OCI-LY3 (cell line): ENCODE results near the gene MAP2.

ENCODE experiments used
- H2AFZ ChIP-seq: fragments of 200-600, 300-600 bp; shearing (Covaris generic); 2 replicates; pipeline ENCODE4 v1.6.0; 2014; ENCODE audit warnings: antibody characterized with exemption, low read depth, low read length
- H3K27ac ChIP-seq: fragments of 200-600, 300-600 bp; sonication (generic); 2 replicates; pipeline ENCODE4 v1.5.1; 2014; ENCODE audit warnings: mild to moderate bottlenecking, low read length, moderate library complexity, mixed read lengths
- H3K27me3 ChIP-seq: fragments of 200-600, 300-600 bp; sonication (generic); 2 replicates; pipeline ENCODE4 v1.6.1; 2014; ENCODE audit warnings: low read depth, low read length, mixed read lengths
- H3K36me3 ChIP-seq: fragments of 200-600, 300-600 bp; sonication (generic); replicated peaks from 2 replicates; pipeline ENCODE3; 2014; ENCODE audit warnings: low read depth, low read length, mixed read lengths
- H3K4me1 ChIP-seq: fragments of 300-600, 200-600 bp; sonication (generic); 2 replicates; pipeline ENCODE4 v1.6.1; 2014; ENCODE audit warnings: low read length, mixed read lengths
- H3K4me2 ChIP-seq: fragments of 200-600, 300-600 bp; sonication (generic); 2 replicates; pipeline ENCODE4 v1.6.1; 2014; ENCODE audit warnings: low read length, mixed read lengths
- H3K4me3 ChIP-seq: fragments of 300-600, 200-600 bp; sonication (generic); 2 replicates; pipeline ENCODE4 v1.5.1; 2014; ENCODE audit warnings: antibody characterized with exemption, mild to moderate bottlenecking, low read length, moderate library complexity
- H3K79me2 ChIP-seq: fragments of 300-600, 200-600 bp; shearing (Covaris generic); 2 replicates; pipeline ENCODE4 v1.6.1; 2014; ENCODE audit warnings: mild to moderate bottlenecking, low read length, mixed read lengths
- H3K9ac ChIP-seq: fragments of 300-600, 200-600 bp; shearing (Covaris generic); 2 replicates; pipeline ENCODE4 v1.6.0; 2014; ENCODE audit warnings: mild to moderate bottlenecking, low read length, moderate library complexity
- H3K9me3 ChIP-seq: fragments of 200-600, 300-600 bp; shearing (Covaris generic); 2 replicates; pipeline ENCODE4 v1.6.1; 2014; ENCODE audit warnings: low read length, mixed read lengths; ENCODE audit not compliant: insufficient read depth
- H4K20me1 ChIP-seq: fragments of 200-600, 300-600 bp; sonication (generic); 2 replicates; pipeline ENCODE4 v1.6.1; 2016; ENCODE audit warnings: low read length, mixed read lengths; ENCODE audit not compliant: insufficient read depth
- EZH2phosphoT487 ChIP-seq: fragments of 200-600 bp; shearing (Covaris generic); IDR thresholded peaks from 2 replicates; pipeline ENCODE4 v1.6.1; 2018; ENCODE audit warnings: antibody characterized with exemption, mixed run types, low read depth
- TF ChIP-seq, protein P1 (sequence below): fragments of 200-600, 300-600 bp; sonication (generic); IDR thresholded peaks from 2 replicates; pipeline ENCODE4 v1.5.1; 2014; ENCODE audit warnings: antibody characterized with exemption, low read length, low read depth

Gene MAP2

DNA sequence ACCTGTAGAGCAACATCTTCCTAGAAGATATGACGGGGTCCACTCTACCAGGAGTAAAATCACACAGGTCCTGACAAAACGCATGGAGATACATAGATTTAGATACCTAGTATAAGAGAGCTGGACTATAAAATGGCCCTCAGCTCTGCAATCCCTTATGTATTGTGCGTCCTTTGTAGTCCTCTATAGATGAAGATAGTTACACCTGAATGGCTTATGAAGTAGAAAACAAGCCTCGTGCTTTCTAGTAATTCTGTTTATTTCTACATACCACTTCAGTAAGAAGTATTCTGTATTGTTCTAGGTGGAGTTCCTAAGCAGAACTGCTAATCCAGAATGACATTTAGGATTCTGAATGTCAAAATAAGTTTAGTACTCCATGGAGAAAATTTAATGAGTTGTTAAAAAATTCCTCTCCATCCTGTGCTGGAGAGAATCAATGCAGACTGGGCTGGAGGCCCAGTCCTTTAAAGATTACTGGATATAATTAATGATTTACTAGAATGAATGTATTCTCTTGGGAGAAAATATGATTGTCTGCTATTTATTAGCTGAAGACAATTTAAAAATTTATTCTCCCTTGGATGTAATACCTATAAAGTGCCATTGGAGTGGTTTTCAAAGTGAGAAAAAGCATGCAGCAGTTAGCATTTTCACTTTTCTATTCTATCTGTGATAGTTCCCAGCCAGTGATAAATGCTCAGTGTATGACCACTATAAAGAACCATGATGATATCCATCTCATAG lies 200.5 kb downstream of the MAP2 start:
- H3K79me2 ChIP-seq: no peaks in the 10 kb centered on the region
- H3K36me3 ChIP-seq: no peaks in the 10 kb centered on the region
- H3K27ac ChIP-seq: no peak overlapping the region
- no peak overlapping the region for H3K4me3 ChIP-seq
- H3K4me1 ChIP-seq: peaks cover 11% of the 10 kb centered on the region
- no peak for TF ChIP-seq EZH2phosphoT487
- TF ChIP-seq, protein P1, sequence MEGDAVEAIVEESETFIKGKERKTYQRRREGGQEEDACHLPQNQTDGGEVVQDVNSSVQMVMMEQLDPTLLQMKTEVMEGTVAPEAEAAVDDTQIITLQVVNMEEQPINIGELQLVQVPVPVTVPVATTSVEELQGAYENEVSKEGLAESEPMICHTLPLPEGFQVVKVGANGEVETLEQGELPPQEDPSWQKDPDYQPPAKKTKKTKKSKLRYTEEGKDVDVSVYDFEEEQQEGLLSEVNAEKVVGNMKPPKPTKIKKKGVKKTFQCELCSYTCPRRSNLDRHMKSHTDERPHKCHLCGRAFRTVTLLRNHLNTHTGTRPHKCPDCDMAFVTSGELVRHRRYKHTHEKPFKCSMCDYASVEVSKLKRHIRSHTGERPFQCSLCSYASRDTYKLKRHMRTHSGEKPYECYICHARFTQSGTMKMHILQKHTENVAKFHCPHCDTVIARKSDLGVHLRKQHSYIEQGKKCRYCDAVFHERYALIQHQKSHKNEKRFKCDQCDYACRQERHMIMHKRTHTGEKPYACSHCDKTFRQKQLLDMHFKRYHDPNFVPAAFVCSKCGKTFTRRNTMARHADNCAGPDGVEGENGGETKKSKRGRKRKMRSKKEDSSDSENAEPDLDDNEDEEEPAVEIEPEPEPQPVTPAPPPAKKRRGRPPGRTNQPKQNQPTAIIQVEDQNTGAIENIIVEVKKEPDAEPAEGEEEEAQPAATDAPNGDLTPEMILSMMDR: no peak
- H3K9ac ChIP-seq: no peak overlapping the region
- no peak overlapping the region for H3K4me2 ChIP-seq
- no peaks in the 10 kb centered on the region for H4K20me1 ChIP-seq
- H3K9me3 ChIP-seq: no peaks in the 10 kb centered on the region
- H2AFZ ChIP-seq: no peak overlapping the region
- no peaks in the 10 kb centered on the region for H3K27me3 ChIP-seq

DNA sequence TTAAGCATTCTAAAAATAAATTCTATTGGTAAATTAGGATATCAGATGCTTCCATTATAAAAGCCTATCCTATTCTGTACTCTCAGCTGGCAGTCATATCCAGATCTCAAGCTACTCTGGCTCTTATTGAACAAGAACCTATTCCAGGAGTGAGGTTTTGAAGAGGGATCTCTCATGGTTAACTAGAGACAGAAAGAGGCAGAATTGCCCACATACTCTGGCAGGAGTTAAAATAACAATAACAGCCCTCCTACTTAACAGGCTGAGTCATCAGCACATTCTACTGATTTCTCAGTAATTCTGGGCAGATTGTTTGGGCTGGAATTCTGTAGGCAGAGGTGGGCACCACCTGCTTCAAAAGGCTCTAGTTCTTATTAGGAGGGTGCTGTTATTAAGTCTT lies 205.8 kb downstream of the MAP2 start:
- H3K4me3 ChIP-seq: no peak overlapping the region
- no peaks in the 10 kb centered on the region for H3K9me3 ChIP-seq
- peaks cover 7% of the 10 kb centered on the region; the same call in 1 of the 2 replicates for H3K4me1 ChIP-seq
- TF ChIP-seq, protein P1: no peak
- TF ChIP-seq EZH2phosphoT487: no peak
- no peak overlapping the region for H3K27ac ChIP-seq
- H2AFZ ChIP-seq: no peak overlapping the region
- H4K20me1 ChIP-seq: no peaks in the 10 kb centered on the region
- no peaks in the 10 kb centered on the region for H3K36me3 ChIP-seq
- H3K27me3 ChIP-seq: peaks cover 24% of the 10 kb centered on the region
- H3K9ac ChIP-seq: no peak overlapping the region
- no peaks in the 10 kb centered on the region for H3K79me2 ChIP-seq
- no peak overlapping the region for H3K4me2 ChIP-seq

DNA sequence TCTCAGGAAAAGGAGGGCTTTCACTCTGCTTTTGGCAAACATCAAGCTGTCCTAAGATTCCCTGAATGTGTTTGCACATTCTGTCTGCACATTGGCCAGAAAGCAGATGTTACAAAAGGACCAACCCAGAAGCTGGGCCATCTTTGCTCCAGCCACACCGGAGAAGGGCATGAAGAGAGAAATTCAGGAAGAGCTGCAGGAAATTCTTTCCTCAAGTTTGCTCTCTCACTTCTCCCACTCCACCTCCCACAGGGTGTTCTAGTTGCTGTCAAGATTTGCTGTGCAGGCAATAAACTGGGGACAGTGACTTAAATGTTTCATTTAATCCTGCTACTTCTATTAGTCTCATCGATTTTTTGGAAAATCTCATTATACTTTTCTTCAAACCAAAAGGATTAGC lies 210.1 kb downstream of the MAP2 start:
- Histone ChIP-seq H3K36me3 (no peaks in the 10 kb centered on the region), H2AFZ (no peak overlapping the region), H4K20me1 (no peaks in the 10 kb centered on the region), H3K27ac (no peak overlapping the region), H3K4me3 (no peak overlapping the region), H3K9me3 (no peaks in the 10 kb centered on the region), H3K9ac (no peak overlapping the region), H3K4me1 (peaks cover 15% of the 10 kb centered on the region), H3K4me2 (no peak overlapping the region), H3K27me3 (peaks cover 26% of the 10 kb centered on the region), H3K79me2 (no peaks in the 10 kb centered on the region)
- no peak for TF ChIP-seq EZH2phosphoT487

DNA sequence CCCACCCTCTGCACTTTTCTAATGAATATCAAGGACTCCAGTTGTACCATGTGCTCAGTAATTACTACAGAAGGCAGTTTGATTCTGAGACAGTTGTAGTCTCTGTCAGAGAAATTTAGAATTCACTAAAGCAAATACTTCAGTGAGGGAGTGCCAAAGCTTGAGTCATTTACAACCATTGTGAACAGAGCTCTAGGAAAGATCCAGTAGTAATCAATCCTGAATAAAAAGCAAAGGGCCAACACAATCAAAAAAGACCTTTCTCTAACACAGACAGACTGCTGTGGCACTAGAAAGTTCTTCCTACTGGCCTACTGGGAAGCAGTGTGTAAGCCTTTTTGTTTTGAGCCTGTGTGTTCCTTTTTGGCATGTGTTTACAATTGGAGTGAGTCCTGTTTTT lies 212.2 kb downstream of the MAP2 start:
- H3K4me2 ChIP-seq: no peak overlapping the region
- H3K9ac ChIP-seq: no peak overlapping the region

More for the DNA sequence above, 212.2 kb downstream of the MAP2 start:
- no peaks in the 10 kb centered on the region for H3K9me3 ChIP-seq
- TF ChIP-seq, protein P1: no peak
- TF ChIP-seq EZH2phosphoT487: no peak
- H3K27ac ChIP-seq: no peak overlapping the region
- no peaks in the 10 kb centered on the region for H3K36me3 ChIP-seq
- no peak overlapping the region for H3K4me3 ChIP-seq
- H3K4me1 ChIP-seq: peaks cover 15% of the 10 kb centered on the region
- no peaks in the 10 kb centered on the region for H3K79me2 ChIP-seq
- H3K27me3 ChIP-seq: peaks cover 26% of the 10 kb centered on the region
- no peak overlapping the region for H2AFZ ChIP-seq
- no peaks in the 10 kb centered on the region for H4K20me1 ChIP-seq
